GM12865 (cell line): ENCODE measurements around the gene XAGE1B.
"Not testable (repeated sequence)": the region's sequence is repeated elsewhere in the genome, so short reads cannot be mapped to it uniquely, and the experiment has no call there.

Experiments used
- DNase-seq: peaks from one replicate; pipeline ENCODE4 v3.0.0; 2010; ENCODE audit warnings: low read depth
- H3K4me3 ChIP-seq: 2 replicates; pipeline ENCODE4 v1.5.1; 2011; ENCODE audit warnings: mild to moderate bottlenecking, low read depth, low read length, control low read depth
- TF ChIP-seq, protein P1 (sequence below): IDR thresholded peaks from 2 replicates; pipeline ENCODE4 v1.5.1; 2011; ENCODE audit warnings: low read length, control low read depth, low read depth, inconsistent platforms; ENCODE audit not compliant: insufficient read depth; ENCODE audit errors: missing control alignments

The XAGE1B gene

DNA sequence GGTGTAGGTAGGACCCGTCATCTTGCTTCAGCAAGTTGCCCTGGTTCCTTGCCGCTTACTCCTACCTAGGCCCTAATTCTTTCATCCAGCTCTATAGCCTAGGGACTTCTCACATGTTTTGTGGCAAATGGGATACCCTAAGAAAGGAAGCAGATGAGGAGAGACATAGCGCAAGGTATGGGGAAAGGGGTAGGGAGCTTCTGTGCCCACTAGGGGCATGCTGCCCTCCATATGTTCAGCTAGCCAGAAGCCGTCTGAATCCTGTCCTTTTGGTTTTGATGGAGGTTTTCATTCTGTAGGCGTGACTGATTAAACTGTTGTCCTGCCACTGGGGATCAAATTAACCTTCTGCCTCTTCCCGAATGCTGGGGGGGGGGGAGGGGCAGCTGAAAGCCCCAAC lies 5.7 kb downstream of the XAGE1B start:
- DNase-seq, H3K4me3 ChIP-seq: not testable (repeated sequence)

DNA sequence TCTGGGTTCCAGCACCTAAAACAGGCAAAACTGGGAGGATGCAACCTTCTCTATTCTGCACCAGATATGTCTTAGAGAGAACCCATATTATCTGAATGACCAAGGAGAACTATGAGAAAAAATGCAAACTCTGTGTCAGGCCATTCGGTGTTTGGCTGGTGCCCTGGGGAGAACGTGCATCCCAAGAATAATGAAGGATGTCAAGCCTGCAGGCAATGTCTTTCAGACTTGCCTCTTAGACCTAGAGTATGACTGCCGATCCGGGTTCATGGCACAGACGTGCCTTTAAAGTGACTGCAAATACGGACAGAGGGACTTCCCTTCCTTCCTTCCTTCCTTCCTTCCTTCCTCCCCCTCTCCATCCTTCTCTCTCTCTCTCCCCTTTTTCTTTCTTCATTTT lies 6.9 kb downstream of the XAGE1B start:
- DNase-seq = no peak
- TF ChIP-seq, protein P1, sequence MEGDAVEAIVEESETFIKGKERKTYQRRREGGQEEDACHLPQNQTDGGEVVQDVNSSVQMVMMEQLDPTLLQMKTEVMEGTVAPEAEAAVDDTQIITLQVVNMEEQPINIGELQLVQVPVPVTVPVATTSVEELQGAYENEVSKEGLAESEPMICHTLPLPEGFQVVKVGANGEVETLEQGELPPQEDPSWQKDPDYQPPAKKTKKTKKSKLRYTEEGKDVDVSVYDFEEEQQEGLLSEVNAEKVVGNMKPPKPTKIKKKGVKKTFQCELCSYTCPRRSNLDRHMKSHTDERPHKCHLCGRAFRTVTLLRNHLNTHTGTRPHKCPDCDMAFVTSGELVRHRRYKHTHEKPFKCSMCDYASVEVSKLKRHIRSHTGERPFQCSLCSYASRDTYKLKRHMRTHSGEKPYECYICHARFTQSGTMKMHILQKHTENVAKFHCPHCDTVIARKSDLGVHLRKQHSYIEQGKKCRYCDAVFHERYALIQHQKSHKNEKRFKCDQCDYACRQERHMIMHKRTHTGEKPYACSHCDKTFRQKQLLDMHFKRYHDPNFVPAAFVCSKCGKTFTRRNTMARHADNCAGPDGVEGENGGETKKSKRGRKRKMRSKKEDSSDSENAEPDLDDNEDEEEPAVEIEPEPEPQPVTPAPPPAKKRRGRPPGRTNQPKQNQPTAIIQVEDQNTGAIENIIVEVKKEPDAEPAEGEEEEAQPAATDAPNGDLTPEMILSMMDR = no peak
- no peak overlapping the region for H3K4me3 ChIP-seq

- DNase-seq = no peak
- TF ChIP-seq, protein P1 = no peak
- no peak overlapping the region for H3K4me3 ChIP-seq
Observed at GRCh38 chrX:52507331-52507730, 9.5 kb downstream of the XAGE1B start.

- TF ChIP-seq, protein P1 = no peak
- no peak for DNase-seq
- H3K4me3 ChIP-seq = no peak overlapping the region
Observed at GRCh38 chrX:52504551-52504950, 12.3 kb downstream of the XAGE1B start.

DNA sequence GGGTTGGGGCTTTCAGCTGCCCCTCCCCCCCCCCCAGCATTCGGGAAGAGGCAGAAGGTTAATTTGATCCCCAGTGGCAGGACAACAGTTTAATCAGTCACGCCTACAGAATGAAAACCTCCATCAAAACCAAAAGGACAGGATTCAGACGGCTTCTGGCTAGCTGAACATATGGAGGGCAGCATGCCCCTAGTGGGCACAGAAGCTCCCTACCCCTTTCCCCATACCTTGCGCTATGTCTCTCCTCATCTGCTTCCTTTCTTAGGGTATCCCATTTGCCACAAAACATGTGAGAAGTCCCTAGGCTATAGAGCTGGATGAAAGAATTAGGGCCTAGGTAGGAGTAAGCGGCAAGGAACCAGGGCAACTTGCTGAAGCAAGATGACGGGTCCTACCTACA lies 15.5 kb downstream of the XAGE1B start:
- H3K4me3 ChIP-seq, DNase-seq: not testable (repeated sequence)

DNA sequence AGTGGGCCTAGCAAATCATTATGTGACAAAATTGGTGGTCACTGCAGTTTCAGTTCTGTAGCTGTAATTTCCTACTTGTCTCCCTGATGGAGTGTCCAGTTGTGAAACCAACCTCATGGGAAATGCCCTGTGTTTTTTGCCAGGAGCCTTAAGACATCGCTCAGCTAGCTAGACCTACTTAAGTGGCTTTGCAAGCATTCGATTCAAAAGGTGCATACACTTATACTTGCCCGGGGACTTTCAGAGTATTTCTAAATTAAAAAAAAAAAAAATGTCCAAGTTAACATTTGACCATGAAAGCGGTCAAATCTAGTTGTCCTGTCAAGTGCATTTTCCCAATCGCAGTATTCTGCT lies 20.5 kb downstream of the XAGE1B start:
- H3K4me3 ChIP-seq, DNase-seq: not testable (repeated sequence)

DNA sequence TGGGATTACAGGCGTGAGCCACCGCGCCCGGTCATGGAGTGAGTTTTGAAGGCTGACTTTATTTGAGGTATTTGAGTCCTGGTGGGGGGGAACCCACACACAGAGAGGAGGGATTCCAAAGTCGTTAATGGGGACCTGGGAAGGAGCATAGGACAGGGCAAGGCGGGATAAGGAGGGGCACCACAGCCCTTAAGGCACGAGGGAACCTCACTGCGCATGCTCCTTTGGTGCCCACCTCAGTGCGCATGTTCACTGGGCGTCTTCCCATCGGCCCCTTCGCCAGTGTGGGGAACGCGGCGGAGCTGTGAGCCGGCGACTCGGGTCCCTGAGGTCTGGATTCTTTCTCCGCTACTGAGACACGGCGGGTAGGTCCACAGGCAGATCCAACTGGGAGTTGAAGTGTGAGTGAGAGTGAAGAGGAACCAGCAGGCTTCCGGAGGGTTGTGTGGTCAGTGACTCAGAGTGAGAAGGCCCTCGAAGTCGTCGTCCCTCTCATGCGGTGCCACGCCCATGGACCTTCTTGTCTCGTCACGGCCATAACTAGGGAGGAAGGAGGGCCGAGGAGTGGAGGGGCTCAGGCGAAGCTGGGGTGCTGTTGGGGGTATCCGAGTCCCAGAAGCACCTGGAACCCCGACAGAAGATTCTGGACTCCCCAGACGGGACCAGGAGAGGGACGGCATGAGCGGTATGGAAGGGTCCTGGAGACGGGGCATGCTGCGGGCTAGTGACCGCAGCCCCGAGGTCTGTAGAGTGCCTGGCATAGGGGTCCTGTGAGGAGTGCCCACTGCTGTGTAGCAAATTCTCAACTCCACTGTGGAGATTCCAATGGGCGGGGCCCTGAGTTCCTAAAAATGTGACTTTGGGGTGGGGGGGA lies 21.1 kb downstream of the XAGE1B start, which contains the start of gene XAGE1A:
XAGE1A (plus strand) TSS at position 264 of the 874 bp plus-strand sequence. CDS start 1,554 bp downstream, outside the sequence.
- not testable (repeated sequence) for DNase-seq, H3K4me3 ChIP-seq

DNA sequence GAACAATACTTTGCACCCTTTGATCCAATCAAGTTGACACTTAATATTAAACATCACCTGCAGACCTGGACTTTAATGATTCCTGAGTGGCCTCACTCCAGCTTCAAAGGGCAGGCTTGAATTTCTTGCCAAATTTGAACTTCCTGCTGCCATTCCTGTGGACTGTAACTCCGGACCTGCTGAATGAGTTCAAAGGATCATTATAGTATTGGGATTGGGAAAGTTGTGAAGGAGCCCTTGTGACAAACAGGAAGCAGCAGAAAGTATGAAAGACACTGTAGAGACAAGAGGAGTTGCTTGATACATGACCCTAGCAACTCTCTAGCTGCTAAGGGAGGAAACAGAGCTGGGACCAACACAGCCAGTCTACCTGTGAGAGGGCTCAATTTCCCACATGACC lies 45.6 kb downstream of the XAGE1B start:
- not testable (repeated sequence) for H3K4me3 ChIP-seq, DNase-seq
